Activated CD8-positive, alpha-beta T cell treated with anti-CD3 and anti-CD28 coated beads, Interleukin-2, amount 10 ng/mL, durations not matched to agents 7 days and 5 days (primary cell): ENCODE measurements around the gene NT5C1A. TPM values are rescaled to one million over a fixed set of nuclear protein-coding genes. Genes with fewer than 3 reads are reported as not detected.

Source experiments
- ATAC-seq: fragments of 150-1000 bp; cut with Tn5 transposase; one replicate; pipeline ENCODE4 v1.10.0; 2021; ENCODE audit warnings: moderate library complexity
- CTCF ChIA-PET: fragments of 350-600 bp; sonication (Branson Sonifier 250); formaldehyde crosslinking; loops from one replicate; lab custom pipeline; 2021; ENCODE audit warnings: antibody characterized with exemption; lab: Charles Lee
- POLR2A ChIA-PET: fragments of 350-600 bp; sonication (Branson Sonifier 250); formaldehyde crosslinking; loops from one replicate; lab custom pipeline; 2021; ENCODE audit warnings: antibody characterized with exemption; lab: Charles Lee
- DNase-seq: peaks from one replicate; pipeline ENCODE4 v3.0.0-alpha.2; 2020
- H3K27ac Mint-ChIP-seq: one replicate; pipeline ENCODE4 v1.8.0; 2021; ENCODE audit warnings: mild to moderate bottlenecking, mixed read lengths
- H3K27me3 Mint-ChIP-seq: one replicate; pipeline ENCODE4 v1.8.0; 2021; ENCODE audit warnings: low read depth, mixed read lengths
- H3K36me3 Mint-ChIP-seq: one replicate; pipeline ENCODE4 v1.8.0; 2021; ENCODE audit warnings: low read depth, mixed read lengths
- H3K4me1 Mint-ChIP-seq: one replicate; pipeline ENCODE4 v1.8.0; 2021; ENCODE audit warnings: low read depth, mixed read lengths
- H3K4me3 Mint-ChIP-seq: one replicate; pipeline ENCODE4 v1.8.0; 2021; ENCODE audit warnings: mild to moderate bottlenecking, mixed read lengths
- H3K9me3 Mint-ChIP-seq: one replicate; pipeline ENCODE4 v1.8.0; 2022; ENCODE audit warnings: mixed read lengths; ENCODE audit not compliant: insufficient read depth
- total RNA-seq, 2 experiments: library from RNA; stranded (reverse); gene quantifications; one replicate each; pipeline ENCODE4 v1.2.3, GENCODE V29; 2021

The NT5C1A gene
- total RNA-seq, 2 experiments from 2014 or later, result not detected

DNA sequence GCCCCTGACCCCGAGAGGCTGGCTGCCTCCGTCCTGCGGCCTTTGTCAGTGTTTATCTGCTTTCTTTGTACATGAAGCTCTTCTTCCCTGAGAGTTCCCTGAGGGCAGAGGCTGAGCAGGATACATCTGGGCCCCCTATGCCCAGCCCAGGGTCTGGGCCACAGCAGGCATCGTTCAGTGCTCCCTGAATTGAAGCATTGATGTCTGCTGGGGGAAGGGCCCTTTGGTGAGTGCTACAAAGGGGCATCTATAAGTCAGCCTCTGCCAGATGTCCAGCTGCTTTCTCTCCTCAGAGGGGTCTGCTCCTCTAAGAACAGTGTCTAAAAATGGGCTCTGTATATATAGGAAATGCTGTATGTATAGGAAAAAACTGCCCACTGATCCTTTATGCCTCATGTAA is 34.5 kb downstream of the NT5C1A start:
- no peak for ATAC-seq
- Mint-ChIP-seq H3K27me3 (peaks cover 41% of the 10 kb centered on the region), H3K4me1 (peaks cover 2% of the 10 kb centered on the region), H3K27ac (no peak overlapping the region), H3K36me3 (no peaks in the 10 kb centered on the region), H3K4me3 (no peak overlapping the region), H3K9me3 (no peaks in the 10 kb centered on the region)
- DNase-seq, result no peak
- POLR2A ChIA-PET, result no interaction called here
- CTCF ChIA-PET, result interaction anchor here (5.0 kb wide), 1 partner anchor 21 kb away, joined by 20 read pairs; no protein-coding TSS in a partner anchor

DNA sequence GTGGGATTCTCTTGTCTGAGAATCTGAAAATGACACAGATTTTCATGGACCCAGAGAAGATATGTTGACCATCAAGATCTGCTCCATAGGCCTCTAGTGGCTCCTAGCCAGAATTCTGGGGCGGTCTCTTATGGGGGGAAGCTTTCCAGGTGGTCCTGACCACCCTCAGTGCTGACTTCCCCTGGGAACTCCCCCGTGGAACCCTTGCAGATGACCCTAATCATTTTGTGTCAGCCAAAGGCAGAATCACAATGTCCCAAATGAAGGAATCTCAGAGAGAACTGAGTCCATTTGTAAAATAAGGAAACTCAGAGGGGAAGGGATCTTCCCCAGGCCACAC is 36.1 kb downstream of the NT5C1A start:
- peaks cover 37% of the 10 kb centered on the region for H3K27me3 Mint-ChIP-seq

DNA sequence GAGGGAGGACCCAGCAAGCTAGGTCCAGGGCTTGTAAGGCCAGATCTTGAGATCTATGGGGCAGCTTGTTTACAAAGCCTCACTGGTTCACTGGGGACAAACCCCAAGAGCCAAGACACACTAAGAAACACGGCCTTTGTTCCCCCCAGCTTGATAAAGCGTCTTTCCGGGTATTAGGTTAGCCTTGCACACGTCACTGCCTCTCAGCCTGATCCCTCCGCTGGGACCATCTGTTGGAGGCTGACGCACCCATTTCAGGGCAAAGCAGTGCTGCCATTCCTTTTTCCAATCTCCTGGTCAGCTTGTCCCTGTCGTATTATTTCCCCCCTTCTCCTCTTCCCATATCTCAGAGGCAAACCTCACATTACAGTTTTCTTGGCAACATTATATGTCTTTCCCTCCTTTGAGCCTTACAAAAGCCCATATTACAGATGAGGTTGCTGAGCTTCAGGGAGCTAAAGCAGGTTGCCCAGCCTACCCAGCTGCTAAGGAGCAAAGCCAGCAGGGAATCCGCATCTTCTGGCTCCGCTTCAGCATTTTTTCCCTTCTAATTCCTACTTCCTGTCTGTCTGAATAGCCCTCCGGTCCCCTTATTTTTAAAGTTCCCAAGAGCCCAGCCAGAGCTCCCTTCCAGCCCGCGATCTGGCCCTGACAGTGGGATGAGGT is 36.6 kb downstream of the NT5C1A start:
- H3K27me3 Mint-ChIP-seq, result peaks cover 34% of the 10 kb centered on the region
- POLR2A ChIA-PET, result no interaction called here

More for the DNA sequence above, 36.1 kb downstream of the NT5C1A start:
- ChIA-PET CTCF (interaction anchor here (1.2 to 5.0 kb wide), 3 partner anchors 23 to 30 kb away, joined by 3 to 20 read pairs (median 9); no protein-coding TSS in a partner anchor), POLR2A (no interaction called here)
- no peak for ATAC-seq
- Mint-ChIP-seq H3K36me3 (no peaks in the 10 kb centered on the region), H3K9me3 (no peaks in the 10 kb centered on the region), H3K27ac (no peak overlapping the region), H3K4me3 (no peak overlapping the region), H3K4me1 (peaks cover 4% of the 10 kb centered on the region)
- no peak for DNase-seq

DNA sequence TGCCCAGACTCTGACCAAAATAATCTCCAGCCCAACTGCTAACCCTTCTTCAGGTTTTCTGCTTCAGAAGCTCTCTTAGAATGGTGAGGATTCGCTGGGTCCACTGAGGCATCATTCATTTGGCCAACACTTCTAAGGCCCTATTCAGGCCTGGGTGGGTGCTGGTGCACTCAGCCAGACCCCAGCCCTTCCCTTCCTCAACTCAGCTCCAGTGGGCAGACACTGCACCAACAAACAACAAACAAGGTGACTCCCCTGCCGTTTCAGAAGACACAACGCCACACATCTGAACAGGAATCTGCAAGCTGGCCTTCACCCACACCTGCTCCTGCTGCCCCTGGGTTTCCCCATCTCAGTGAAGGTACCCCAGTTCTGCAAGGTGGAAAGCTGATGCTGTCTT is 38.5 kb downstream of the NT5C1A start:
- no peak for DNase-seq
- Mint-ChIP-seq H3K9me3 (no peaks in the 10 kb centered on the region), H3K4me1 (peaks cover 2% of the 10 kb centered on the region), H3K27ac (no peak overlapping the region), H3K4me3 (no peak overlapping the region), H3K36me3 (no peaks in the 10 kb centered on the region), H3K27me3 (peaks cover 25% of the 10 kb centered on the region)
- no peak for ATAC-seq
- POLR2A ChIA-PET, result no interaction called here
- CTCF ChIA-PET, result interaction anchor here (1.6 to 5.0 kb wide), 3 partner anchors 20 to 28 kb away, joined by 3 to 20 read pairs (median 9); no protein-coding TSS in a partner anchor

More for the DNA sequence above, 36.6 kb downstream of the NT5C1A start:
- CTCF ChIA-PET, result interaction anchor here (0.9 to 5.0 kb wide), 4 partner anchors 19 to 29 kb away, joined by 3 to 20 read pairs (median 6); no protein-coding TSS in a partner anchor
- no peak overlapping the region for H3K27ac Mint-ChIP-seq
- H3K36me3 Mint-ChIP-seq, result no peaks in the 10 kb centered on the region
- no peaks in the 10 kb centered on the region for H3K9me3 Mint-ChIP-seq
- DNase-seq (no peak), ATAC-seq (no peak)
- H3K4me1 Mint-ChIP-seq, result peaks cover 4% of the 10 kb centered on the region
- H3K4me3 Mint-ChIP-seq, result no peak overlapping the region

DNA sequence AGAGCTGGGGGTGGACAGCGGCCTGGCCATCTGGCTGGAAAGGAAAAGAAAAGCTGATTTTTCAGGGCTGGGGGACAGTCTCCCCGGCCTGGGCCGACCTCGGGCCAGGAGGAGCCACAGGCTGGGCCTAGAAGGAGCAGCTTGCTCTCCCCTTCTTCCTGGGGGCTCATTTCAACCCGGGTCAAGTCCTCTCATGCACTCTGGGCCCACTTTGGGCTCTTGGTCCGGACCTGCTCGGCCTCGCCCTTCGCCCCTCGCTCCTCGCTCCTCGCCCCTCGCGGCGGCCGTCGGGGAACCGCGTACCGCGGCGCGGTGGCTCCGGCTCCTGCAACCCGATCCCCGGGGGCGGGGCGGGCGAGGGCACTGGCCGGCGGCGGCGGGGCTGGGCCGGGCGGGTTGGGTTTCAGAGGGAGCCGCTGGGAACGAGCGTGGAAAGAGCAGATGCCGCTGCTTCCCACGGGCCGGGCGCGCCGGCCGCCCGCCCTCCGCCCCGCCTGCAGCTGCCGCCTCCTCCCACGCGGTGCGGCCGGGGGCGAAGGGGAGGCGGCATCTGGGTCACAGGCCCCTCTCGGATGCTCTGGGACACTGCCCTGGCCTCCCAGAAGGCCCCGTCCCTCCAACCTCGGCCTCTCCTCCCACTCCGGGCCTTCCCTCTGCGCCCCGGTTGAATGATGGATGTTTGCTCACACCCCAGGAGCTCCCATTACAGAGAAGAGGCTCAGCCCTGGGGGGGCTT is 39.1 kb downstream of the NT5C1A start:
- no peaks in the 10 kb centered on the region for H3K9me3 Mint-ChIP-seq
- no peak overlapping the region for H3K27ac Mint-ChIP-seq
- no peak for DNase-seq
- H3K4me1 Mint-ChIP-seq, result peaks cover 2% of the 10 kb centered on the region
- no peaks in the 10 kb centered on the region for H3K36me3 Mint-ChIP-seq
- ChIA-PET CTCF (interaction anchor here (1.6 to 5.0 kb wide), 3 partner anchors 21 to 26 kb away, joined by 3 to 20 read pairs (median 13); no protein-coding TSS in a partner anchor), POLR2A (no interaction called here)
- peaks cover 19% of the 10 kb centered on the region for H3K27me3 Mint-ChIP-seq
- ATAC-seq, result no peak
- no peak overlapping the region for H3K4me3 Mint-ChIP-seq

DNA sequence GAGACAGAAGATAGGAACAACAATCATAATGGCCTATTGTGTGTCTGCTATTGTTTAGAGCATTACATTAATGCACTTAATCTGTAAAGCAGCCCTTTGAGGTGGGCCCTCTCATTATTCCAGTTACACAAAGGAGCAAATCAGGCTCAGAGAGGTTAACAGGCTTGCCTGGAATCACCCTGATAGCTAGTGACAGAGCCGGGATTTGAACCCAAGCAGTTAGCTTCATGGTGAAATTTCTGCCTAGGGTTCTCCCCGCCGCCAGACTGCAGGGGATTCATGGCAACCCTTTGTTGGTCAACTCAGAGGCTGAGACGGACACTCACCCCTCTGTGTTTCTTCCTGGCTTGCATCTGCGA is 39.6 kb downstream of the NT5C1A start:
- H3K4me1 Mint-ChIP-seq, result peaks cover 2% of the 10 kb centered on the region
- CTCF ChIA-PET, result interaction anchor here (3.0 kb wide), 1 partner anchor 26 kb away, joined by 13 read pairs; no protein-coding TSS in a partner anchor

DNA sequence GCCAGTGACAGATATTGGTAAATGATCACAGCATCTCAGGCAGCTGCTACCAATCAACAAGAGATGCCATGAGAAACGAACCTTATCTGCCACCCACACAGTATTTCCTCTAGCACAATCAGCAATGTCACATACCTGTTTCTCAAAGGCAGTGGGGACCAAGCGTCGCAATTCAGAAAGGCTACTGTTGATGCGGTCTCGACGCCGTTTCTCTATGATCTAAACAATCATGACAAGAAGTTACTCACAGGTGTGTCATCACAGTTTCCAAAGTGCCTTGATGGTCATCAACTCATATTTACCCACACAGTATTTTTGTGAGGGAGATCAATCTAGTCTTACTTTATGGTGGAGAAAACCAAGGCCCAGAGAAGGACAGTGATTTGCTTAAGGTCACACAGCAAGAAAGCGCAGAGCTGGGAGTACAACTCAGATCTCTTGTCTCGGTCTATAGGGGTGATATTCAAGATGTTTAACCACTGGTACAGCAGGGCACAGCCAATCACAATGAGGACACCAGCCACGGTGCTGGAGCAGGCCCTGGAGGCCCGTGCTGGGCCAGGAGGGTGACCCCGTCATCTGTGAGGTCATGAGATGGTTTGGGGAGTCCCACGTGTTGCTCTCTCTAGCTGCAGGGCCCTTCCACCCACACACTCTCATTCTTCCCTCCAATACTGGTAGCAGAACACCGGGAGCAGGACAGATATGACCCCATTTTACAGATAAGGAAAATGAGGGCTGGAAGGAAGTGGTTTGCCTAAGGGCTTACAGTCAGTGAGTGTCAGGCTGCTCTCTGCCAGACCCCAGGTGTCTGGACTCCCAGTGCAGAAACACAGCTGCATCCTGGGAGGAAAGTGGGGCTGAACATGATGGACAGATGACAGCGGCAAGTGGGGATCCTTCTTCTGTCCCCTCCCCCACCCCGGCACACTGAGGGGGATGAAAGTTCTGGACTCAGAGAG is 40.3 kb downstream of the NT5C1A start:
- Mint-ChIP-seq H3K27me3 (peaks cover 7% of the 10 kb centered on the region), H3K36me3 (no peaks in the 10 kb centered on the region), H3K9me3 (no peaks in the 10 kb centered on the region), H3K4me1 (peaks cover 2% of the 10 kb centered on the region), H3K27ac (no peak overlapping the region), H3K4me3 (no peak overlapping the region)
- no peak for DNase-seq
- ChIA-PET CTCF (interaction anchor here (3.0 kb wide), 1 partner anchor 26 kb away, joined by 13 read pairs; no protein-coding TSS in a partner anchor), POLR2A (no interaction called here)
- no peak for ATAC-seq

More for the DNA sequence above, 39.6 kb downstream of the NT5C1A start:
- Mint-ChIP-seq H3K9me3 (no peaks in the 10 kb centered on the region), H3K27ac (no peak overlapping the region), H3K27me3 (peaks cover 13% of the 10 kb centered on the region), H3K4me3 (no peak overlapping the region), H3K36me3 (no peaks in the 10 kb centered on the region)
- DNase-seq (no peak), ATAC-seq (no peak)
- POLR2A ChIA-PET, result no interaction called here

DNA sequence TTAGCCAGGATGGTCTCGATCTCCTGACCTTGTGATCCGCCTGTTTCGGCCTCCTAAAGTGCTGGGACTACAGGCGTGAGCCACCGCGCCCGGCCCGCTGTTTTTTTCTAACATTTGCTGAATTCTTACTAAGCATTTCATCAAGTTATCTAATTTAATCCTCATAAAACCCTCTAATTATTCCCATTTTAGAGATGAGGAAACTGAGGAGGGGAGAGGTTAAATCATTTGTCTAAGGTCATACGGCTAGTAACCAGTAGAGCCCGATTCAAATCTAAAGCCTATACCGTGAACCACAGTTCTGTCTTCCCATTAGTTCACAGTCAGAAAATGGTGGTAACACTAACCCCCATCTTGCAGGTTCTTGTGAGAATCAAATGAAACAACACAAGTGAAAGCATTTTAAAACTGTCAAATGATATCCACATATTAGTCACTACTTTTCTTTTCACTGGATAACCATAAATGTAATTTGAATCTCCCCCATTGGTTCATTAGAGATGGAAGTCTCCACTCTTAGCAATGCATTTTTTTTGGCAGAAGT is 43.0 kb downstream of the NT5C1A start:
- ATAC-seq, result no peak
- peaks cover 8% of the 10 kb centered on the region for H3K27me3 Mint-ChIP-seq
- H3K36me3 Mint-ChIP-seq, result no peaks in the 10 kb centered on the region
- H3K9me3 Mint-ChIP-seq, result no peaks in the 10 kb centered on the region
- H3K4me3 Mint-ChIP-seq, result no peak overlapping the region
- DNase-seq, result no peak
- CTCF ChIA-PET, result interaction anchor here (1.6 to 2.1 kb wide), 2 partner anchors 23 kb away, joined by 7 to 8 read pairs; no protein-coding TSS in a partner anchor
- H3K27ac Mint-ChIP-seq, result no peak overlapping the region
- H3K4me1 Mint-ChIP-seq, result peaks cover 2% of the 10 kb centered on the region
- POLR2A ChIA-PET, result no interaction called here

DNA sequence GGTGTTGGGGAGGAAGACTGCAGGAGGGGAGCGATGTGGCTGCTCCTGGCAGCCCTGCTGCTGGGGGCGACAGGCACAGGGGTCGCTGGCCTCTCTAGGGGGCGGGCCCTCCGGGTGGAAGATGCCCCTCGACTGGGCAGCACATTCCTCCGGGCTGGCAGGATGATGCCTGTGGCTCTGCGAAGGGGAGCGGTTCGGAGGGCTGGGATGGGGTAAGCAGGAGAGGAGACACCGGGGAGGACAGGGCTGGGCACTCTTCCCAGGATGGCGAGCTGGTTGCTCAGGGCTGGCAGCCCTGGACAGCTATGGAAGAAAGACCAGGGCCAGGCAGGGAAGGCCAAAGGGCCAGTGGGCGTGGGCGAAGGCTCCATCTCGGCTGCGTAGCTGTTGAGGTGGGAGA is 45.3 kb downstream of the NT5C1A start:
- ChIA-PET POLR2A (no interaction called here), CTCF (interaction anchor here (0.9 kb wide), 1 partner anchor 32 kb away, joined by 3 read pairs; no protein-coding TSS in a partner anchor)

DNA sequence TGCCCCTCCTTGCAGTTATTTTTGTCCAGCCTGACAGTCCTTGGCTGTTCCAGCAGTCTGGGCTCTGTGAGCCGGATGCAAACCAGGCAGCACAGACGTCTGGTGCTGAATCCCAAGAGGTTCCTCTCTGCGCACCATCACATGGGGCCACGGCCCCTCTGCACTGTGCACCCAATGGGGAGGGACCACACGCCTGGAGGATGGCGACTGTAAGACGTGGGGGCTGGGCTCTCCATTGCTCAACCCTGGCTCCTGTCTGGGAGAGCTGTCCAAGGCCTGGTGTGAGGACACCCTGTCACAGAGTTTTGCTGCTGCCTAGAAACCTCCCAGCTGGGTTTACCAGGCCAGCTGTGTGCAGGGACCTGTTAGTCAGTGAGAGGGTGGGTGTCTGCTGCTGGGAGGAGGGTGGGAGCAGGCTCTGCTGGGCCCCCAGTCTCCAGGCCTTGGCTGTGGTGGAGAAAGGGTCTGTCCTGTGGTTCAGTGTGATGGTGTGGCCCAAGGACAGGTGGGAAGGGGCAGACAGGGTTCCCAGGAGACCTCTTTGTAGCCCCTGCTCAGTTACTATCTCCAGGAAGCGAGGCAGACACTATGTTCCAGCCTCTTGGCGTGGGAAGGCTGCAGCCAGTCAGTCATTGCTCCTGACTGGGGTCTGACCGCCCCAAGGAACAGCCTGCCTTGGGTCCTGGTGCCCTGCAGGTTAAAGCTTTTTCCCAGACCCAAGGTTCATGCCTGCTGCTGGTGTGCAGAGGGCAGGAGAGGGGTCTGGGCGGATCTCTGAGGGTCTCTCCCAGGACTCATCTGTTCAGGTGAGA is 46.2 kb downstream of the NT5C1A start:
- no peaks in the 10 kb centered on the region for H3K36me3 Mint-ChIP-seq
- no peak for ATAC-seq

More for the DNA sequence above, 45.3 kb downstream of the NT5C1A start:
- ATAC-seq, result no peak
- H3K36me3 Mint-ChIP-seq, result no peaks in the 10 kb centered on the region
- DNase-seq, result no peak
- H3K4me1 Mint-ChIP-seq, result no peaks in the 10 kb centered on the region
- no peak overlapping the region for H3K27ac Mint-ChIP-seq
- H3K9me3 Mint-ChIP-seq, result no peaks in the 10 kb centered on the region
- H3K27me3 Mint-ChIP-seq, result peaks cover 17% of the 10 kb centered on the region
- no peak overlapping the region for H3K4me3 Mint-ChIP-seq

More for the DNA sequence above, 46.2 kb downstream of the NT5C1A start:
- Mint-ChIP-seq H3K9me3 (no peaks in the 10 kb centered on the region), H3K4me3 (no peak overlapping the region), H3K4me1 (no peaks in the 10 kb centered on the region), H3K27me3 (peaks cover 17% of the 10 kb centered on the region), H3K27ac (no peak overlapping the region)
- ChIA-PET POLR2A (no interaction called here), CTCF (no interaction called here)
- DNase-seq, result no peak
